Stimulated activated CD8-positive, alpha-beta memory T cell treated with anti-CD3 and anti-CD28 coated beads, Interleukin-4, amount 100 ng/mL, for 4 hours (primary cell): Measurements from ENCODE around the gene DNAJC22.
"Not testable (repeated sequence)": the region's sequence is repeated elsewhere in the genome, so short reads cannot be mapped to it uniquely, and the experiment has no call there.

Source experiments
- DNase-seq, 2 donors: peaks; one replicate each; pipeline ENCODE4 v3.0.0-alpha.2; 2020; ENCODE audit warnings: low read depth in 2 of 2, low spot score in 1 of 2

DNAJC22 gene

GRCh38 chr12:49346659-49347310, at the start of gene DNAJC22:
TSS of gene DNAJC22 (plus strand) at chr12:49346888. CDS start at chr12:49348873, 1,985 bp downstream.
- no peak for DNase-seq

- no peak for DNase-seq
Measured at GRCh38 chr12:49297695-49298060, 49.0 kb upstream of the DNAJC22 start.

- DNase-seq: no peak
Measured at GRCh38 chr12:49298160-49298559, 48.5 kb upstream of the DNAJC22 start.

GRCh38 chr12:49301760-49302159, 44.9 kb upstream of the DNAJC22 start:
- no peak for DNase-seq

GRCh38 chr12:49304161-49304560, 42.5 kb upstream of the DNAJC22 start:
- DNase-seq: no peak

- DNase-seq: no peak
Measured at GRCh38 chr12:49305762-49306510, 40.8 kb upstream of the DNAJC22 start.

- DNase-seq: no peak
Measured at GRCh38 chr12:49309386-49309785, 37.3 kb upstream of the DNAJC22 start.

GRCh38 chr12:49310451-49311000, 36.2 kb upstream of the DNAJC22 start:
- DNase-seq: not testable (repeated sequence)

GRCh38 chr12:49314811-49315210, 31.9 kb upstream of the DNAJC22 start:
- DNase-seq: no peak

- DNase-seq: not testable (repeated sequence)
Measured at GRCh38 chr12:49317118-49317517, 29.6 kb upstream of the DNAJC22 start.

- not testable (repeated sequence) for DNase-seq
Measured at GRCh38 chr12:49320411-49321103, 26.1 kb upstream of the DNAJC22 start.

GRCh38 chr12:49322367-49322707, 24.4 kb upstream of the DNAJC22 start:
- DNase-seq: no peak

- DNase-seq: peak; percentile 89 to 94
Measured at GRCh38 chr12:49322708-49323523, 23.8 kb upstream of the DNAJC22 start, which contains the start of gene TROAP. TSS of gene TROAP (plus strand) at chr12:49323255. CDS start at chr12:49323609, 354 bp downstream.

- DNase-seq: no peak
Measured at GRCh38 chr12:49323524-49324097, 23.1 kb upstream of the DNAJC22 start.

- DNase-seq: no peak
Measured at GRCh38 chr12:49325606-49326005, 21.1 kb upstream of the DNAJC22 start.

- no peak for DNase-seq
Measured at GRCh38 chr12:49327368-49327767, 19.3 kb upstream of the DNAJC22 start.

GRCh38 chr12:49327887-49328286, 18.8 kb upstream of the DNAJC22 start:
- no peak for DNase-seq

GRCh38 chr12:49328816-49329215, 17.9 kb upstream of the DNAJC22 start:
- no peak for DNase-seq

GRCh38 chr12:49330032-49330619, 16.6 kb upstream of the DNAJC22 start:
- no peak for DNase-seq
